Ovary (tissue), 9 donors: ENCODE data around the gene ROBO1. TPM values are rescaled to one million over a fixed set of nuclear protein-coding genes. Genes with fewer than 3 reads are reported as not detected.

Experiments used
- DNase-seq, 5 donors: peaks; one replicate each; pipeline ENCODE4 v3.0.0-alpha.2; 2019 to 2020
- H3K27ac ChIP-seq, 2 donors: fragments of 200-600 bp; one replicate each; pipeline versions ENCODE4 v1.5.1 to v1.8.0; 2019 to 2022
- H3K27me3 ChIP-seq: fragments of 200-600 bp; one replicate; pipeline ENCODE4 v1.8.0; 2022
- H3K36me3 ChIP-seq: fragments of 200-600 bp; sonication (generic); one replicate; pipeline ENCODE4 v1.5.1; 2019
- H3K4me1 ChIP-seq: one replicate; pipeline ENCODE4 v1.8.1; 2013; ENCODE audit warnings: mild to moderate bottlenecking, moderate library complexity; ENCODE audit not compliant: insufficient read depth
- H3K4me3 ChIP-seq: fragments of 200-600 bp; sonication (generic); one replicate; pipeline ENCODE4 v1.5.1; 2017
- H3K9me3 ChIP-seq, 2 donors: fragments of 200-600 bp in 1 of 2; sonication (generic) in 1 of 2; one replicate each; pipeline versions ENCODE4 v1.5.1 to v1.8.1; 2013 to 2019; ENCODE audit warnings: mild to moderate bottlenecking in 1 of 2, moderate library complexity in 1 of 2
- EP300 ChIP-seq: sonication (generic); formaldehyde crosslinking; IDR thresholded peaks from one replicate; pipeline ENCODE4 v1.6.1; 2017; ENCODE audit warnings: antibody characterized with exemption
- POLR2A ChIP-seq: fragments of 450-650 bp; IDR thresholded peaks from one replicate; pipeline ENCODE4 v1.6.1; 2017; ENCODE audit warnings: antibody characterized with exemption, mild to moderate bottlenecking, moderate library complexity
- WGBS, 3 donors: extraction: QIAGEN DNeasy Blood & Tissue Kit in 1 of 3; methylation state at CpG; one replicate each; pipeline versions ENCODE4 v1.1.5 to v1.1.7; 2013 to 2017; 5-methylcytosine and 5-hydroxymethylcytosine counted together
- intact Hi-C, 4 donors: fragments of 100-400 bp; cut with DNase I; formaldehyde crosslinking; loops; one replicate each; pipeline versions ENCODE4 v1.11.0 to v1.15.1; 2022 to 2023
- polyA plus RNA-seq, 2 donors: library from polyadenylated mRNA; stranded (reverse); fragments of 200-250 nt in 1 of 2; fragments of 350-450 nt in 1 of 2; fragmentation: Illumina TruSeq in 1 of 2; extraction: RNeasy Lipid Tissue Mini Kit (QIAGEN cat#74804) in 1 of 2; gene quantifications; one replicate each; pipeline ENCODE4 v1.2.3, GENCODE V29; 2013 to 2014
- total RNA-seq, 7 donors: library from RNA; depleted of rRNA in 2 of 7; stranded (reverse); fragments of >200 nt in 2 of 7; fragmentation: NEBNext Ultra II Directional in 3 of 7; extraction: Animal tissue kit (Norgen Biotek cat#: 25700) in 3 of 7; gene quantifications; one replicate each; pipeline versions ENCODE4 v1.1.0 to v1.2.4, GENCODE V29; 2016 to 2023
- TF ChIP-seq, protein P1 (sequence below), 3 donors: fragments of 450-650 bp in 2 of 3; fragments of 200-600 bp in 1 of 3; IDR thresholded peaks; one replicate each; pipeline versions ENCODE4 v1.5.1 to v1.8.0; 2016 to 2022; ENCODE audit warnings: antibody characterized with exemption in 3 of 3, mild to moderate bottlenecking in 1 of 3
- donor health status: DM: no; HTN: no; CAD: no; lungs with moderate emphysema.
- donor health status: DM: no; HTN: no; CAD: no.
- donor health status: Bipolar disorder and iron deficiency.
- donor health status: DM: yes; HTN: yes; CAD: no.
- donor health status: DM: no; HTN: no; CAD: no.
- donor health status: DM: yes; HTN: yes; CAD: no.

Gene ROBO1
- total and polyA plus RNA-seq, 9 donors: 17.2 to 49.5 (median 29.0) TPM

DNA sequence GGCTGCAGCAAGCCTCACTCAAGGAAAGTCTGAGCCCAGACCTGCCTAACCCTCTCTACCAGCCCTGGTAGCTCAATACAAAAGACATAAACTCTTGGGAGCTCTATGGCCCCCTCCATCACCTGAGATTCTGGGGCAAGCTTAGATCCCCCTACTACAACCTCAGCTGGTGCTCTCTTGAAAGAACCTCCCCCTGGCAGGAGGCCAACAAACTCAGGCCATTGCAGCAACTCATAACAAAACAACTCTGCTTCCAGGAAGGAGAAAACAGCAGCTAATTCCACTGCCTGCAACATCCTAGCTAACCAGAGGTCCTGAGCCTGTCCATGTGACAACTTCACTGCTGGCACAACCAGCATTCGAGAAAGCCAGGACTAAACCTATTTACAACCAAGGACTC, 169.2 kb downstream of the ROBO1 start:
- H3K4me1 ChIP-seq: no peaks in the 10 kb centered on the region
- no peak for TF ChIP-seq POLR2A
- TF ChIP-seq EP300: no peak
- TF ChIP-seq, protein P1, sequence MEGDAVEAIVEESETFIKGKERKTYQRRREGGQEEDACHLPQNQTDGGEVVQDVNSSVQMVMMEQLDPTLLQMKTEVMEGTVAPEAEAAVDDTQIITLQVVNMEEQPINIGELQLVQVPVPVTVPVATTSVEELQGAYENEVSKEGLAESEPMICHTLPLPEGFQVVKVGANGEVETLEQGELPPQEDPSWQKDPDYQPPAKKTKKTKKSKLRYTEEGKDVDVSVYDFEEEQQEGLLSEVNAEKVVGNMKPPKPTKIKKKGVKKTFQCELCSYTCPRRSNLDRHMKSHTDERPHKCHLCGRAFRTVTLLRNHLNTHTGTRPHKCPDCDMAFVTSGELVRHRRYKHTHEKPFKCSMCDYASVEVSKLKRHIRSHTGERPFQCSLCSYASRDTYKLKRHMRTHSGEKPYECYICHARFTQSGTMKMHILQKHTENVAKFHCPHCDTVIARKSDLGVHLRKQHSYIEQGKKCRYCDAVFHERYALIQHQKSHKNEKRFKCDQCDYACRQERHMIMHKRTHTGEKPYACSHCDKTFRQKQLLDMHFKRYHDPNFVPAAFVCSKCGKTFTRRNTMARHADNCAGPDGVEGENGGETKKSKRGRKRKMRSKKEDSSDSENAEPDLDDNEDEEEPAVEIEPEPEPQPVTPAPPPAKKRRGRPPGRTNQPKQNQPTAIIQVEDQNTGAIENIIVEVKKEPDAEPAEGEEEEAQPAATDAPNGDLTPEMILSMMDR (IDR thresholded peaks at IDR 0.05): no peak
- 60 to 78% (median 69%) methylated on average over 1 of the region's 1 CpG for WGBS, 3 donors
- no peak overlapping the region for H3K4me3 ChIP-seq
- no peaks in the 10 kb centered on the region for H3K36me3 ChIP-seq
- peak in 4 of 5 donors; percentile 8 to 35 (median 22) for DNase-seq
- intact Hi-C loops: no loop called here
- H3K27ac ChIP-seq: no peak overlapping the region
- no peaks in the 10 kb centered on the region for H3K9me3 ChIP-seq
- H3K27me3 ChIP-seq: no peaks in the 10 kb centered on the region

DNA sequence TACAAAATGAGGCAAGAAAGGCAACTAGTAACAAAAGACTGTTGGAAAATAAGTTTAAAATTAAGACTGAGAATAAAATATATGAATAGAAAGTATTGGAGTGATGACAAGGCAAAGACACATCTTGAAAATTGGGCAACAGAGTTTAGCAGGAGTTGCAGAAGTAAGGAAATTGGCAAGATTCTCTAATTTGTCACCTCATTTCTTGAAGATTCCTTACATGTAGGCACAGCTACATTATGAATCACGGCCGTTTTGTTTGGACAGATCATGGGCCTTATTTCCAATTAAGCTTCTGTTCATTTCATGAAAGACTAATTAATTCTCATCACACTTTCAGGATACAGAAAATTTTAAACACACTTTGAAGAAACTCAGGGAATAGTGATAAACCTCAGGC, 170.1 kb downstream of the ROBO1 start:
- 71 to 87% (median 85%) methylated on average over 2 of the region's 2 CpGs for WGBS, 3 donors
- TF ChIP-seq, protein P1 (IDR thresholded peaks at IDR 0.05): no peak
- no peak for TF ChIP-seq POLR2A
- no peak for TF ChIP-seq EP300
- no peaks in the 10 kb centered on the region for H3K27me3 ChIP-seq

GRCh38 chr3:79587150-79587549, 180.6 kb downstream of the ROBO1 start:
- intact Hi-C loops: no loop called here
- no peak for DNase-seq
- no peaks in the 10 kb centered on the region for H3K9me3 ChIP-seq

More for the DNA sequence above, 170.1 kb downstream of the ROBO1 start:
- H3K4me3 ChIP-seq: no peak overlapping the region
- H3K4me1 ChIP-seq: no peaks in the 10 kb centered on the region
- intact Hi-C loops: no loop called here
- no peaks in the 10 kb centered on the region for H3K36me3 ChIP-seq
- no peaks in the 10 kb centered on the region for H3K9me3 ChIP-seq
- DNase-seq: no peak
- H3K27ac ChIP-seq: no peak overlapping the region

DNA sequence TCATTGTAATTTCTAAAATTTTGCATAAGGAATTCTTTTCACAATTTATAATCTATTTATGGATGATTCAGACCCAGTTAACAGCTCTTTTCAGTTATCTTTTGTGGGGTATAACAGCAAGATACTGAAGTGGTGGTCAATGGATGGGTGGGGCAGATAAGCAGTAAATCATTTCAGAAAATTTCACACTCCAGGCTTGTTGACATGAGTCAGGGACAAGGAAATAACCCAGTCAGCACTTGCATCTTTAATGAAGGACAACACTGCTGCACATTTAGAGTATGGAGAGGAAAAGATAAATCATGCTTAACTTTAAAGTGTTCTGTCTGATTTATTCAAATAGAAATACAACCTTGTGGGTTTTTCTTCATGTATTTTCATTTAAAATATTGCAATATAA, 181.6 kb downstream of the ROBO1 start:
- DNase-seq: no peak
- H3K27ac ChIP-seq: no peak overlapping the region
- H3K27me3 ChIP-seq: no peaks in the 10 kb centered on the region
- H3K9me3 ChIP-seq: no peaks in the 10 kb centered on the region
- H3K4me3 ChIP-seq: no peak overlapping the region
- H3K4me1 ChIP-seq: no peaks in the 10 kb centered on the region
- TF ChIP-seq EP300 (no peak), POLR2A (no peak)
- TF ChIP-seq, protein P1 (IDR thresholded peaks at IDR 0.05): no peak
- intact Hi-C loops: no loop called here
- no peaks in the 10 kb centered on the region for H3K36me3 ChIP-seq

More at GRCh38 chr3:79587150-79587549, 180.6 kb downstream of the ROBO1 start:
- Histone ChIP-seq H3K36me3 (no peaks in the 10 kb centered on the region), H3K4me3 (no peak overlapping the region), H3K27me3 (no peaks in the 10 kb centered on the region), H3K4me1 (no peaks in the 10 kb centered on the region), H3K27ac (no peak overlapping the region)
- TF ChIP-seq EP300: no peak
- TF ChIP-seq, protein P1 (IDR thresholded peaks at IDR 0.05): no peak
- TF ChIP-seq POLR2A: no peak

GRCh38 chr3:79572930-79573329, 194.9 kb downstream of the ROBO1 start:
- H3K27me3 ChIP-seq: no peaks in the 10 kb centered on the region
- no peak overlapping the region for H3K27ac ChIP-seq
- H3K36me3 ChIP-seq: no peaks in the 10 kb centered on the region
- no peaks in the 10 kb centered on the region for H3K4me1 ChIP-seq
- TF ChIP-seq, protein P1 (IDR thresholded peaks at IDR 0.05): no peak
- TF ChIP-seq EP300: no peak
- TF ChIP-seq POLR2A: no peak
- WGBS, 3 donors: 90 to 96% (median 93%) methylated on average over 7 of the region's 7 CpGs
- H3K9me3 ChIP-seq: no peaks in the 10 kb centered on the region
- no peak for DNase-seq
- no peak overlapping the region for H3K4me3 ChIP-seq
- intact Hi-C loops: no loop called here
